ENCODE data around the gene UCN3. TPM values are rescaled to one million over a fixed set of nuclear protein-coding genes. Genes with fewer than 3 reads are reported as not detected.

The UCN3 gene
- polyA plus RNA-seq, 1 donor from 2014 or later: not detected

DNA sequence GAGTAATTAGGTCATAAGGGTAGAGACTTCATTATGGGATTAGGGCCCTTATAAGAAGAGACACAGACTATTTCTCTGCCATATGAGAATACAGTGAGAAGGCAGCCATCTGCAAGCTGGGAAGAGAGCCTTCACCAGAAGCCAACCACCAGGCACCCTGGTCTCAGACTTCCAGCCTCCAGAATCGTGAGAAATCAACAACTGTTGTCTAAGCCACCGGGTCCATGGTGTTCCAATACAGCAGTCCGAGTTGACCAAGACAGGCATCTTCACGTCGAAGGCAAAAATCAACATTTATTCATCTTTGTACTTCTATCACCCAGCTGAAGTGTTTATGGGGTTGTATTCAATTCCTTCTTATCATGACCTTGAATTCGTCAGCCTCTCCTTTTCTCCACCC lies 34.6 kb downstream of the UCN3 start:
- H3K4me3 ChIP-seq (ENCODE audit: low read length): no peak overlapping the region
- no peaks in the 10 kb centered on the region for H3K27me3 ChIP-seq (ENCODE audit: insufficient read depth, low read depth, low read length)
- H2AFZ ChIP-seq (ENCODE audit: low read depth, low read length): no peak overlapping the region
- H3K79me2 ChIP-seq (replicated peaks; ENCODE audit: insufficient read depth, low read length): no peaks in the 10 kb centered on the region
- no peaks in the 10 kb centered on the region for H4K20me1 ChIP-seq (ENCODE audit: insufficient read depth)
- no peaks in the 10 kb centered on the region for H3K9me3 ChIP-seq (ENCODE audit: low read length)
- no peaks in the 10 kb centered on the region for H3F3A ChIP-seq (ENCODE audit: insufficient read depth, low read length, poor library complexity, severe bottlenecking)
- no peaks in the 10 kb centered on the region for H3K36me3 ChIP-seq (ENCODE audit: insufficient read depth, low read length)
- no peaks in the 10 kb centered on the region for H3K9me2 ChIP-seq (ENCODE audit: insufficient read depth, low read length)
- no peak overlapping the region for H3K9ac ChIP-seq (ENCODE audit: low read length)
- no peak for TF ChIP-seq TAF1 (IDR thresholded peaks at IDR 0.05; ENCODE audit: low read depth)
- no peak overlapping the region for H3K27ac ChIP-seq (ENCODE audit: low read length)
- no peak overlapping the region for H3K4me2 ChIP-seq (ENCODE audit: low read length)

DNA sequence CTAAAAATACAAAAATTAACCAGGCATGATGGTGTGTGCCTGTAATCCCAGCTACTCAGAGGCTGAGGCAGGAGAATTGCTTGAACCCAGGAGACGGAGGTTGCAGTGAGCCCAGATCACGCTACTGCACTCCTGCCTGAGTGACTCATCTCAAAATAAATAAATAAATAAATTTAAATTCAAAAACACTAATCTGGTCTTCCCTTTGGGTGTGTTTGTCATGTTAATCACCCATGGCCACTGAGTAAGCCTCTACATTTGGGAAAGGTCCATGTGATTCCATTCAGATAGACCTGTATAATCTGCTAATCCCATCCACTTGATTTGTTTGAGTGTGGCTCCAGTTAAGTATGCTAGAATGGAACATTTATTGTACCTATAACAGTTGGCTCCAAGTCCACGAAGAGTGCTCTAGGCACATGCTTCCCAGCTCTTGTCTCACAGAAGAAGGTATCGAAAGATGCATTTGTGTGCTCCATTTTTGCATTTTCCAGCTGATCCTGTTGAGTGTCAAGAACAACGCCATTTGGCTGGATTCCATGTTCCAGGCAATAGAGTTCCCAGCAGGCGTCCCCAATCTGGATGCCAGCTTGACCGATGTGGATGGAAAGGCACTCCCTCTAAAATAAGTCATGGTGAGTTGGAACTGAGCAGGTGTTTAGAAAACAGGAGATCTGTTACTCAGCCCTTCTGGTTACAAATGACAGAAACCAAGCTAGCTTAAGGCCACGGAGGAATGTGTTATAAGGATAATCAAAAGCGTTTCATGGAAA lies 35.9 kb downstream of the UCN3 start:
- Histone ChIP-seq H3K9ac (ENCODE audit: low read length) (no peak overlapping the region), H3K4me2 (ENCODE audit: low read length) (no peak overlapping the region), H2AFZ (ENCODE audit: low read depth, low read length) (no peak overlapping the region), H3K9me3 (ENCODE audit: low read length) (no peaks in the 10 kb centered on the region), H3K79me2 (replicated peaks; ENCODE audit: insufficient read depth, low read length) (no peaks in the 10 kb centered on the region), H3K27ac (ENCODE audit: low read length) (no peak overlapping the region), H4K20me1 (ENCODE audit: insufficient read depth) (no peaks in the 10 kb centered on the region), H3K9me2 (ENCODE audit: insufficient read depth, low read length) (no peaks in the 10 kb centered on the region), H3K4me3 (ENCODE audit: low read length) (no peak overlapping the region), H3K36me3 (ENCODE audit: insufficient read depth, low read length) (no peaks in the 10 kb centered on the region), H3F3A (ENCODE audit: insufficient read depth, low read length, poor library complexity, severe bottlenecking) (no peaks in the 10 kb centered on the region), H3K27me3 (ENCODE audit: insufficient read depth, low read depth, low read length) (no peaks in the 10 kb centered on the region)
- TF ChIP-seq MXI1 (conservative IDR thresholded peaks at IDR 0.05; ENCODE audit: poor library complexity, severe bottlenecking) (no peak), EZH2 (IDR thresholded peaks at IDR 0.05; ENCODE audit: borderline replicate concordance, insufficient read depth, low read length, poor library complexity, severe bottlenecking) (no peak), POLR2AphosphoS5 (IDR thresholded peaks at IDR 0.05) (no peak), SMC3 (conservative IDR thresholded peaks at IDR 0.05; ENCODE audit: poor library complexity) (no peak), TAF1 (IDR thresholded peaks at IDR 0.05; ENCODE audit: low read depth) (no peak), EP300 (conservative IDR thresholded peaks at IDR 0.05; ENCODE audit: poor library complexity, severe bottlenecking) (no peak), RAD21 (conservative IDR thresholded peaks at IDR 0.05) (no peak)
- TF ChIP-seq, protein P1, sequence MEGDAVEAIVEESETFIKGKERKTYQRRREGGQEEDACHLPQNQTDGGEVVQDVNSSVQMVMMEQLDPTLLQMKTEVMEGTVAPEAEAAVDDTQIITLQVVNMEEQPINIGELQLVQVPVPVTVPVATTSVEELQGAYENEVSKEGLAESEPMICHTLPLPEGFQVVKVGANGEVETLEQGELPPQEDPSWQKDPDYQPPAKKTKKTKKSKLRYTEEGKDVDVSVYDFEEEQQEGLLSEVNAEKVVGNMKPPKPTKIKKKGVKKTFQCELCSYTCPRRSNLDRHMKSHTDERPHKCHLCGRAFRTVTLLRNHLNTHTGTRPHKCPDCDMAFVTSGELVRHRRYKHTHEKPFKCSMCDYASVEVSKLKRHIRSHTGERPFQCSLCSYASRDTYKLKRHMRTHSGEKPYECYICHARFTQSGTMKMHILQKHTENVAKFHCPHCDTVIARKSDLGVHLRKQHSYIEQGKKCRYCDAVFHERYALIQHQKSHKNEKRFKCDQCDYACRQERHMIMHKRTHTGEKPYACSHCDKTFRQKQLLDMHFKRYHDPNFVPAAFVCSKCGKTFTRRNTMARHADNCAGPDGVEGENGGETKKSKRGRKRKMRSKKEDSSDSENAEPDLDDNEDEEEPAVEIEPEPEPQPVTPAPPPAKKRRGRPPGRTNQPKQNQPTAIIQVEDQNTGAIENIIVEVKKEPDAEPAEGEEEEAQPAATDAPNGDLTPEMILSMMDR (IDR thresholded peaks at IDR 0.05; ENCODE audit: poor library complexity, severe bottlenecking): no peak
- TF ChIP-seq, protein P2, sequence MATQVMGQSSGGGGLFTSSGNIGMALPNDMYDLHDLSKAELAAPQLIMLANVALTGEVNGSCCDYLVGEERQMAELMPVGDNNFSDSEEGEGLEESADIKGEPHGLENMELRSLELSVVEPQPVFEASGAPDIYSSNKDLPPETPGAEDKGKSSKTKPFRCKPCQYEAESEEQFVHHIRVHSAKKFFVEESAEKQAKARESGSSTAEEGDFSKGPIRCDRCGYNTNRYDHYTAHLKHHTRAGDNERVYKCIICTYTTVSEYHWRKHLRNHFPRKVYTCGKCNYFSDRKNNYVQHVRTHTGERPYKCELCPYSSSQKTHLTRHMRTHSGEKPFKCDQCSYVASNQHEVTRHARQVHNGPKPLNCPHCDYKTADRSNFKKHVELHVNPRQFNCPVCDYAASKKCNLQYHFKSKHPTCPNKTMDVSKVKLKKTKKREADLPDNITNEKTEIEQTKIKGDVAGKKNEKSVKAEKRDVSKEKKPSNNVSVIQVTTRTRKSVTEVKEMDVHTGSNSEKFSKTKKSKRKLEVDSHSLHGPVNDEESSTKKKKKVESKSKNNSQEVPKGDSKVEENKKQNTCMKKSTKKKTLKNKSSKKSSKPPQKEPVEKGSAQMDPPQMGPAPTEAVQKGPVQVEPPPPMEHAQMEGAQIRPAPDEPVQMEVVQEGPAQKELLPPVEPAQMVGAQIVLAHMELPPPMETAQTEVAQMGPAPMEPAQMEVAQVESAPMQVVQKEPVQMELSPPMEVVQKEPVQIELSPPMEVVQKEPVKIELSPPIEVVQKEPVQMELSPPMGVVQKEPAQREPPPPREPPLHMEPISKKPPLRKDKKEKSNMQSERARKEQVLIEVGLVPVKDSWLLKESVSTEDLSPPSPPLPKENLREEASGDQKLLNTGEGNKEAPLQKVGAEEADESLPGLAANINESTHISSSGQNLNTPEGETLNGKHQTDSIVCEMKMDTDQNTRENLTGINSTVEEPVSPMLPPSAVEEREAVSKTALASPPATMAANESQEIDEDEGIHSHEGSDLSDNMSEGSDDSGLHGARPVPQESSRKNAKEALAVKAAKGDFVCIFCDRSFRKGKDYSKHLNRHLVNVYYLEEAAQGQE (IDR thresholded peaks at IDR 0.05; ENCODE audit: borderline replicate concordance): no peak
